ENCODE results near the gene ATP6V0A1. TPM values are rescaled to one million over a fixed set of nuclear protein-coding genes. Genes with fewer than 3 reads are reported as not detected.
"Not testable (repeated sequence)": the region's sequence is repeated elsewhere in the genome, so short reads cannot be mapped to it uniquely, and the experiment has no call there.

Gene ATP6V0A1
- total and polyA plus RNA-seq, 4 experiments from 2014 or later, result 3.9 to 15.9 (median 9.7) TPM

DNA sequence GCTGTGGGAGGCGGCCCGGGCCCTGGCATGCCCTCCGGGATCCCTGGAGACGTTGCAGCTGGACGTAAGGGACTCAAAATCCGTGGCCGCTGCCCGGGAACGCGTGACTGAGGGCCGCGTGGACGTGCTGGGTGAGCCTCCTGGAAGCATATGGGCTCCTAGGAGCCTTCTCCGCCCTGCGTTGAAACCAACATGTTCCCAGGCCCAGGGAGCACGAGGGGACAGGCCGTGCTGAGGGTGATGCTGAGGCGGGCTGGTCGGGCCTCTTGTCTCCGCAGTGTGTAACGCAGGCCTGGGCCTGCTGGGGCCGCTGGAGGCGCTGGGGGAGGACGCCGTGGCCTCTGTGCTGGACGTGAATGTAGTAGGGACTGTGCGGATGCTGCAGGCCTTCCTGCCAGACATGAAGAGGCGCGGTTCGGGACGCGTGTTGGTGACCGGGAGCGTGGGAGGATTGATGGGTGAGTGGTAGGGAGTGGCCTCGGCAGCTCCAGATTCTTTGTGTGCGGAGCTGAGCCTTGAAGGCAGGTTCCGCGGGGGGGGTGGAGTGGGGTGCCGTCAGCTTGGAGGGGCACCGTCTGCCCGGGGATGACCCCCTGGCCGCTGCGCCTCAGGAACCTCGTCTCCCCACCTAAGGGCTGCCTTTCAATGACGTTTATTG lies 94.6 kb downstream of the ATP6V0A1 start:
- Mint-ChIP-seq H3K36me3 (no peaks in the 10 kb centered on the region), H3K9me3 (no peaks in the 10 kb centered on the region), H3K4me3 (peak overlapping the region; percentile 33 to 92 (median 91)), H3K4me1 (peaks cover 12 to 51% (median 24%) of the 10 kb centered on the region in 4 donors), H3K27me3 (no peaks in the 10 kb centered on the region), H3K27ac (peak overlapping the region in 5 of 7 donors; percentile 70 to 94 (median 82))
- ChIA-PET POLR2A (ENCODE audit: partially characterized antibody) (interaction anchor here (0.6 to 3.0 kb wide), 7 partner anchors 12 to 658 kb away, joined by 3 to 35 read pairs (median 8); partner anchors contain the start of genes MLX, NAGLU, PSMC3IP and VPS25), CTCF (ENCODE audit: partially characterized antibody) (interaction anchor here (1.1 kb wide), 1 partner anchor 23 kb away, joined by 3 read pairs; no protein-coding TSS in a partner anchor)
- peak overlapping the region in 1 of 2 donors; percentile 49 for H3K4me3 ChIP-seq (ENCODE audit: low read length in 2 of 2)
- H3K36me3 ChIP-seq (ENCODE audit: insufficient read depth, low read length), result no peaks in the 10 kb centered on the region
- no peaks in the 10 kb centered on the region for H3K27me3 ChIP-seq (ENCODE audit: insufficient read depth, low read length)
- no peak overlapping the region for H3K27ac ChIP-seq (ENCODE audit: low read depth, low read length)
- no peak for DNase-seq
- intact Hi-C loops (cut with micrococcal nuclease), result no loop called here
- H3K9me3 ChIP-seq (ENCODE audit: control insufficient read depth in 1 of 2, low read length in 2 of 2), result no peaks in the 10 kb centered on the region
- peaks cover 24% of the 10 kb centered on the region for H3K4me1 ChIP-seq (ENCODE audit: insufficient read depth, low read length)

DNA sequence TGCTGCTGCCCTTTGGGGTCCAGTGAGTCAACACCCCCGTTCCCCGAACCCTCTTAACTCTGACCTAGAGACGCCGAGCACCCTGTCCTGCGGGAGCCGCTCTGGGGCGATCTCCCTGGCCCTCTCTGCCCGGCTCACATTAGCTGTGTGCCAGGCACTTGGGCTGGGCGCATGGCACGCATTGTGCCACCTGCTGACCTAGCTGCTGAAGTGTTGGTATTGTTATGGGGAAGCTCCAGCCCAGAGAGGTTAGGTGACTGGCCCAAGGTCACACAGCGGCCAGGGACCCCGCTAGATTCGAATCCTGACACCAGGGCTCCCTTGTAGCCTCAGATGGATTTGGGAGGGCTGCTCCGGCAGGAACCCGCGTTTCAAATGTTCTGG lies 95.2 kb downstream of the ATP6V0A1 start:
- H3K27me3 ChIP-seq (ENCODE audit: insufficient read depth, low read length), result no peaks in the 10 kb centered on the region
- intact Hi-C loops (cut with micrococcal nuclease), result loop anchor here (1.0 to 2.0 kb wide), 3 partner anchors 8 to 23 kb away; partner anchors contain the start of genes COASY, NAGLU and PSMC3IP
- H3K36me3 Mint-ChIP-seq, result no peaks in the 10 kb centered on the region

DNA sequence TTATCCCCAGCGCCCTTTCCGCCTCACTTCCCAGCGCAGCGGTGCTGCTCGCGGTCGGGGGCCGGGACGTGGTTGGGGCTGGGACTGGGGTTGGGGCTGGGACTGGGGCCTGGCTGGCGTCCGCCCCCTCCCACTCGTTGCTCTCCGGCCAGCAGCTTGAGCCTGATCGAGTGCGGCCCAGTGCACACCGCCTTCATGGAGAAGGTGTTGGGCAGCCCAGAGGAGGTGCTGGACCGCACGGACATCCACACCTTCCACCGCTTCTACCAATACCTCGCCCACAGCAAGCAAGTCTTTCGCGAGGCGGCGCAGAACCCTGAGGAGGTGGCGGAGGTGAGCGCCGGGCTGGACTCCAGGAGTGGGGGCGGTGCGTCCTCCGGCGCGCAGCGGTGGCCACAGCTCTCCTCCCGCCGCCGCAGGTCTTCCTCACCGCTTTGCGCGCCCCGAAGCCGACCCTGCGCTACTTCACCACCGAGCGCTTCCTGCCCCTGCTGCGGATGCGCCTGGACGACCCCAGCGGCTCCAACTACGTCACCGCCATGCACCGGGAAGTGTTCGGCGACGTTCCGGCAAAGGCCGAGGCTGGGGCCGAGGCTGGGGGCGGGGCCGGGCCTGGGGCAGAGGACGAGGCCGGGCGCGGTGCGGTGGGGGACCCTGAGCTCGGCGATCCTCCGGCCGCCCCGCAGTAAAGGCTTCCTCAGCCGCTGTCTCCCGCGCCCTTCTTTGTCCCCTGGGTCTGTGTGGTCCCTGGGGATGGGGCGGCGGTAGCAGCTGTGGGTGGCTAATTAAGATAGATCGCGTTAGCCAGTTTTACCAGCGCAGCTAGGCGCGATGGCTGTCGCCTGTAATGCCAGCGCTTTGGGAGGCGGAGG lies 95.8 kb downstream of the ATP6V0A1 start:
- no peaks in the 10 kb centered on the region for H3K27me3 Mint-ChIP-seq
- Histone ChIP-seq H3K27ac (ENCODE audit: low read depth, low read length) (peak overlapping the region; percentile 77), H3K4me1 (ENCODE audit: insufficient read depth, low read length) (peaks cover 17% of the 10 kb centered on the region), H3K4me3 (ENCODE audit: low read length in 2 of 2) (peak overlapping the region; percentile 49 to 69), H3K27me3 (ENCODE audit: insufficient read depth, low read length) (no peaks in the 10 kb centered on the region), H3K36me3 (ENCODE audit: insufficient read depth, low read length) (no peaks in the 10 kb centered on the region), H3K9me3 (ENCODE audit: control insufficient read depth in 1 of 2, low read length in 2 of 2) (no peaks in the 10 kb centered on the region)
- peak overlapping the region; percentile 86 to 92 (median 91) for H3K4me3 Mint-ChIP-seq
- ChIA-PET POLR2A (ENCODE audit: partially characterized antibody) (interaction anchor here (0.6 to 3.0 kb wide), 15 partner anchors 11 to 432 kb away, joined by 3 to 35 read pairs (median 4); partner anchors contain the start of genes MLX, NAGLU, PSMC3IP and RETREG3), CTCF (ENCODE audit: partially characterized antibody) (interaction anchor here (0.8 to 1.5 kb wide), 5 partner anchors 9 to 29 kb away, joined by 3 to 6 read pairs (median 3); no protein-coding TSS in a partner anchor)
- DNase-seq, result peak; percentile 68 to 80 (median 74)
- no peaks in the 10 kb centered on the region for H3K9me3 Mint-ChIP-seq
- peak overlapping the region; percentile 79 to 94 (median 93) for H3K27ac Mint-ChIP-seq
- H3K36me3 Mint-ChIP-seq, result no peaks in the 10 kb centered on the region
- H3K4me1 Mint-ChIP-seq, result peaks cover 10 to 43% (median 19%) of the 10 kb centered on the region in 4 donors
- intact Hi-C loops (cut with micrococcal nuclease), result loop anchor here (1.0 to 2.0 kb wide), 3 partner anchors 8 to 22 kb away; partner anchors contain the start of genes COASY, NAGLU and PSMC3IP

More for the DNA sequence above, 95.2 kb downstream of the ATP6V0A1 start:
- H3K4me1 ChIP-seq (ENCODE audit: insufficient read depth, low read length), result peaks cover 18% of the 10 kb centered on the region
- Mint-ChIP-seq H3K27me3 (no peaks in the 10 kb centered on the region), H3K27ac (peak overlapping the region; percentile 67 to 94 (median 79)), H3K9me3 (no peaks in the 10 kb centered on the region), H3K4me3 (peak overlapping the region; percentile 86 to 92 (median 91)), H3K4me1 (peaks cover 11 to 49% (median 22%) of the 10 kb centered on the region in 4 donors)
- H3K36me3 ChIP-seq (ENCODE audit: insufficient read depth, low read length), result no peaks in the 10 kb centered on the region
- peak in 1 of 5 donors; percentile 25 for DNase-seq
- no peaks in the 10 kb centered on the region for H3K9me3 ChIP-seq (ENCODE audit: control insufficient read depth in 1 of 2, low read length in 2 of 2)
- ChIA-PET POLR2A (ENCODE audit: partially characterized antibody) (interaction anchor here (0.6 to 3.0 kb wide), 11 partner anchors 10 to 659 kb away, joined by 3 to 35 read pairs (median 8); partner anchors contain the start of genes MLX, NAGLU, PSMC3IP and RETREG3), CTCF (ENCODE audit: partially characterized antibody) (interaction anchor here (1.1 to 1.5 kb wide), 2 partner anchors 24 to 25 kb away, joined by 3 to 6 read pairs; no protein-coding TSS in a partner anchor)
- H3K4me3 ChIP-seq (ENCODE audit: low read length in 2 of 2), result peak overlapping the region; percentile 49 to 69
- H3K27ac ChIP-seq (ENCODE audit: low read depth, low read length), result peak overlapping the region; percentile 77

DNA sequence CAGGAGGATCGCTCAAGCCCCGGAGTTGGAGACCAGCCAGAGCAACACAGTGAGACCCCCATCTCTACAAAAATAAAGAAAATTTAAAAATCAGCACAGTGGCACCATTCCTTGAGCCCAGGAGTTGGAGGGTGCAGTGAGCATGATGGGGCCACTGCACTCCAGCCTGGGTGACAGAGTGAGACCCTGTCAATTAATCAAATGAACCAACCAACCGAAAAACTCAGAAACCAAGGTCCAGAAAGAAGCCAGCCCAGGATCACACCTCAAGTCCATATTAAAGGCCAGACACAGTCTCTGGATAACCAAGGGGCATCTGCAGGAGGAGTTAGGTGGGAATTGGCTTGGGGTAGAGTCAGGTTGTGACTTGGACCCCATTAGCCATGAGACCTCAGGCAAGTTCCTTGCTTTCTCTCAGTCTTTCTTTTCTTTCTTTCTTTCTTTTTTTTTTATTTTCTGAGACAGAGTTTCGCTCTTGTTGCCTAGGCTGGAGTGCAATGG lies 96.5 kb downstream of the ATP6V0A1 start:
- CTCF ChIA-PET (ENCODE audit: partially characterized antibody), result interaction anchor here (0.9 to 1.5 kb wide), 3 partner anchors 11 to 28 kb away, joined by 3 to 6 read pairs (median 4); no protein-coding TSS in a partner anchor
- Mint-ChIP-seq H3K27me3 (no peaks in the 10 kb centered on the region), H3K27ac (peak overlapping the region; percentile 79 to 94 (median 93)), H3K4me3 (peak overlapping the region; percentile 86 to 92 (median 91)), H3K36me3 (no peaks in the 10 kb centered on the region), H3K4me1 (peaks cover 10 to 43% (median 22%) of the 10 kb centered on the region in 4 donors), H3K9me3 (no peaks in the 10 kb centered on the region)
- Histone ChIP-seq H3K4me1 (ENCODE audit: insufficient read depth, low read length) (peaks cover 17% of the 10 kb centered on the region), H3K36me3 (ENCODE audit: insufficient read depth, low read length) (no peaks in the 10 kb centered on the region), H3K27ac (ENCODE audit: low read depth, low read length) (peak overlapping the region; percentile 77), H3K27me3 (ENCODE audit: insufficient read depth, low read length) (no peaks in the 10 kb centered on the region), H3K4me3 (ENCODE audit: low read length in 2 of 2) (peak overlapping the region in 1 of 2 donors; percentile 49), H3K9me3 (ENCODE audit: control insufficient read depth in 1 of 2, low read length in 2 of 2) (no peaks in the 10 kb centered on the region)
- POLR2A ChIA-PET (ENCODE audit: partially characterized antibody), result interaction anchor here (0.6 to 3.0 kb wide), 12 partner anchors 10 to 431 kb away, joined by 3 to 35 read pairs (median 7); partner anchors contain the start of genes MLX, NAGLU, PSMC3IP and RETREG3
- intact Hi-C loops (cut with micrococcal nuclease), result loop anchor here (2.0 kb wide), 2 partner anchors 18 to 22 kb away; partner anchors contain the start of genes NAGLU and PSMC3IP
- DNase-seq, result no peak

DNA sequence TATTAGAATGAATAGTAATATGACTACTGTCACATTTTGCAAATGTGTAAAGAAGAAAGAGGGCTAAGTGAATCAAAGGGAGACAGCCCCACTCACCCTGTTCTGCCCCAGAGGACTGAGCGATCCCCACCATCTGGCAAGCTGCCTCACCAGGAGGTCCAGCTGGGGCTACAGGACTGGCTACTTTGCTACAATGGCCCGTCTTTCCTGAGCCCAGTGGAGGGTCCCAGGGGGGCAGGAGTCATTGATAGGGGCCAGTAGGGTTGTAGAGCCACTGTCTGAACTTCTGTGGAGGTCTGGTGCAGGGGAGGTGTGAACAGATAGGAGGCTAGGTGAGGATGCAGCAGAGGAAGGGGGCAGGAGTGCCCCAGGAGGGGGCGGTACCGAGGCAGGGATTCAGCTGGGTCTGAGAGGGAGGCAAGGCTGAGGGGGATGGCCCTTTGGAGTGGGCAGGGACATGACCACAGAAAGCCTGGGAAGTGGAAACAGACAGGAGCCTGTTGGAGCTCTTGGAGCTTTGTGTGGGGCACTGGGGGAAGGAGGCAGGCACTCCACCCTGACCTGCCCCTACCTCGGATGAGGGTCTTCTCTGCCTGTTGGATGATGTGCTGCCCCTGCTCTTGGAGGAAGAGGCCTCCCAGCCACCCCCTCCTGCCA lies 97.4 kb downstream of the ATP6V0A1 start:
- H3K27me3 Mint-ChIP-seq; H3K27me3 ChIP-seq (ENCODE audit: insufficient read depth, low read length); H3K36me3 ChIP-seq (ENCODE audit: insufficient read depth, low read length); H3K27ac ChIP-seq (ENCODE audit: low read depth, low read length); H3K36me3 Mint-ChIP-seq; DNase-seq; H3K4me3 ChIP-seq (ENCODE audit: low read length in 2 of 2); H3K9me3 Mint-ChIP-seq; CTCF ChIA-PET (ENCODE audit: partially characterized antibody); H3K9me3 ChIP-seq (ENCODE audit: control insufficient read depth in 1 of 2, low read length in 2 of 2): not testable (repeated sequence)
- peak overlapping the region in 3 of 8 donors; percentile 49 to 92 (median 58) for H3K4me3 Mint-ChIP-seq
- peak overlapping the region in 3 of 7 donors; percentile 10 to 79 (median 78) for H3K27ac Mint-ChIP-seq
- H3K4me1 Mint-ChIP-seq, result peaks cover 9 to 38% (median 18%) of the 10 kb centered on the region in 4 donors
- peaks cover 17% of the 10 kb centered on the region for H3K4me1 ChIP-seq (ENCODE audit: insufficient read depth, low read length)
- intact Hi-C loops (cut with micrococcal nuclease), result loop anchor here (2.0 kb wide), 2 partner anchors 19 to 21 kb away; partner anchors contain the start of genes NAGLU and PSMC3IP
- POLR2A ChIA-PET (ENCODE audit: partially characterized antibody), result interaction anchor here (2.1 kb wide), 1 partner anchor 53 kb away, joined by 10 read pairs; the partner anchor contains the start of genes RETREG3 and TUBG1

DNA sequence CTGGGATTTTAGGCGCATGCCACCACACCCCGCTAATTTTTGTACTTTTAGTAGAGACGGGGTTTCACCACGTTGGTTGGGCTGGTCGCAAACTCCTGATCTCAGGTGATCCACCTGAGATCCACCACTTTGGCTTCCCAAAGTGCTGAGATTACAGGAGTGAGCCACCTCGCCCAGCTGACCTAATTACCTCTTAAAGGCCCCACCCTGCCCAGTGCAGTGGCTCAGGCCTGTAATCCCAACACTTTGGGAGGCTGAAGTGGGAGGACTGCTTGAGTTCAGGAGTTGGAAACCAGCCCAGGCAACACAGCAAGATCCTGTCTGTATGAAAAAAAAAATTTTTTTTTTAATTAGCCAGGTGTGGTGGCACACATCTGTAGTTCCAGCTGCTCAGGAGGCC lies 100.4 kb downstream of the ATP6V0A1 start:
- peaks cover 0 to 2% (median 0%) of the 10 kb centered on the region in 8 donors for H3K9me3 Mint-ChIP-seq
- peak overlapping the region in 1 of 8 donors; percentile 50 for H3K4me3 Mint-ChIP-seq
- intact Hi-C loops (cut with micrococcal nuclease), result no loop called here
- Histone ChIP-seq H3K4me1 (ENCODE audit: insufficient read depth, low read length) (peaks cover 36% of the 10 kb centered on the region), H3K36me3 (ENCODE audit: insufficient read depth, low read length) (peaks cover 2% of the 10 kb centered on the region), H3K27me3 (ENCODE audit: insufficient read depth, low read length) (no peaks in the 10 kb centered on the region), H3K27ac (ENCODE audit: low read depth, low read length) (no peak overlapping the region), H3K4me3 (ENCODE audit: low read length in 2 of 2) (no peak overlapping the region), H3K9me3 (ENCODE audit: control insufficient read depth in 1 of 2, low read length in 2 of 2) (no peaks in the 10 kb centered on the region)
- H3K36me3 Mint-ChIP-seq, result peaks cover 0 to 10% of the 10 kb centered on the region in 2 donors
- H3K27ac Mint-ChIP-seq, result peak overlapping the region in 1 of 7 donors; percentile 96
- H3K27me3 Mint-ChIP-seq, result no peaks in the 10 kb centered on the region
- ChIA-PET POLR2A (ENCODE audit: partially characterized antibody) (interaction anchor here (1.0 to 1.2 kb wide), 2 partner anchors 8 to 18 kb away, joined by 3 read pairs; no protein-coding TSS in a partner anchor), CTCF (ENCODE audit: partially characterized antibody) (interaction anchor here (1.6 to 2.0 kb wide), 2 partner anchors 11 to 19 kb away, joined by 4 to 9 read pairs; partner anchors contain the start of gene PSMC3IP)
- H3K4me1 Mint-ChIP-seq, result peaks cover 14 to 51% (median 37%) of the 10 kb centered on the region in 4 donors
- DNase-seq, result no peak

Data from CD4-positive, alpha-beta memory T cell (primary cell).